Esophagus squamous epithelium (tissue), 4 donors: ENCODE data around the gene ZNF385A.

ENCODE experiments used
- CTCF ChIP-seq, 6 experiments: fragments of 450-650 bp in 4 of 6; fragments of 200-600 bp in 2 of 6; sonication (generic) in 2 of 6; IDR thresholded peaks; one replicate each; pipeline ENCODE4 v1.5.1; 2016 to 2019; ENCODE audit warnings: antibody characterized with exemption in 6 of 6, mild to moderate bottlenecking in 4 of 6, moderate library complexity in 4 of 6
- POLR2A ChIP-seq, 4 donors: fragments of 450-650 bp; IDR thresholded peaks; one replicate each; pipeline ENCODE4 v1.6.1; 2017; ENCODE audit warnings: antibody characterized with exemption in 4 of 4, mild to moderate bottlenecking in 4 of 4, moderate library complexity in 3 of 4

DNA sequence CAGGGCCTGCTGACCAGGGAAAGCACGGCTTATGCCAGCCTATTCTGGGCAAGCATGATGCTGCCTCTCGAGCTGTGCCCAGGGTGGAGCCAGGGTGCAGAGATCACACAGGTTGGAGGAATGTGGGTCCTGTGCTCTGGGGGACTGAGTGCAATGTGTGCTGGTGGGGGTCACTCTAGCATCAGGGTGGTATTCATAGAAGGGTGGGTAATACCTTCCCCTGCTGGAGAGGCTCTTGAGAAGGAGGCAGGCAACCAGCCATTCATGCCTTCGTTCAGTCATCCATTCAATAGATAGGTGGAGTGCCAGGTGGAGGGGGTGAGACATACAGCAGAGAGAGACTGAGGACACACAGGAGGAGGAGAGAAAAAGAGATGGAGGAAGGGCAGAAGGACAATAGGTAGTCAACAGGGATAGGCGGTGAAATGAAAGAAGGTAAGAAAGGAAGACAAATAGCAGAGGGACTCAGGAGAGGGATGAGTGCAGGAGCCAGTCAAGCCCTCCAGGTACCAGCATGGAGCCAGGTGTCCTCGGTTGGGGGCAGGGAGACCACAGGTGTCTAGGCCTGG, 5.2 kb upstream of the ZNF385A start:
- TF ChIP-seq CTCF (IDR thresholded peaks at IDR 0.05) = no peak
- TF ChIP-seq POLR2A (IDR thresholded peaks at IDR 0.05) = no peak
